ENCODE data around the gene CES4A.

- TF ChIP-seq EP300 (IDR thresholded peaks at IDR 0.05) (no peak), POLR2A (IDR thresholded peaks at IDR 0.05) (no peak)
These were observed 1.8 kb upstream of the CES4A start for GRCh38 chr16:66986559-66986958.
